Chondrocyte (in vitro differentiated cells): ENCODE measurements around the gene RINL. TPM values are rescaled to one million over a fixed set of nuclear protein-coding genes. Genes with fewer than 3 reads are reported as not detected.

ENCODE experiments used
- DNase-seq: peaks from one replicate; pipeline ENCODE4 v3.0.0; 2021; ENCODE audit warnings: mixed read lengths, low spot score
- H3K27ac Mint-ChIP-seq: one replicate; pipeline ENCODE4 v1.8.0; 2021; ENCODE audit warnings: mild to moderate bottlenecking, moderate library complexity, mixed read lengths; ENCODE audit not compliant: unreplicated experiment
- H3K27me3 Mint-ChIP-seq: 2 replicates; pipeline ENCODE4 v1.8.0; 2021; ENCODE audit warnings: low read depth, mixed read lengths
- H3K36me3 Mint-ChIP-seq: 2 replicates; pipeline ENCODE4 v1.8.0; 2021; ENCODE audit warnings: low read depth, mixed read lengths
- H3K4me1 Mint-ChIP-seq: 2 replicates; pipeline ENCODE4 v1.8.0; 2021; ENCODE audit warnings: low read depth, mild to moderate bottlenecking, mixed read lengths
- H3K4me3 Mint-ChIP-seq: one replicate; pipeline ENCODE4 v1.8.0; 2021; ENCODE audit warnings: mild to moderate bottlenecking, moderate library complexity, mixed read lengths; ENCODE audit not compliant: unreplicated experiment
- H3K9me3 Mint-ChIP-seq: 2 replicates; pipeline ENCODE4 v1.8.0; 2021; ENCODE audit warnings: low read depth, mixed read lengths
- CTCF ChIP-seq: fragments of 200-600 bp; sonication (generic); IDR thresholded peaks from 2 replicates; pipeline ENCODE4 v1.5.0; 2021; ENCODE audit warnings: antibody characterized with exemption, mild to moderate bottlenecking, moderate library complexity
- total RNA-seq: library from RNA; stranded (reverse); gene quantifications from 3 replicates; pipeline ENCODE4 v1.2.1, GENCODE V29; 2021

RINL gene
- total RNA-seq, 1 donor from 2014 or later = 0.65 TPM

- TF ChIP-seq CTCF = no peak
- DNase-seq = no peak
- H3K4me1 Mint-ChIP-seq = peaks cover 26% of the 10 kb centered on the region
- H3K27me3 Mint-ChIP-seq = no peaks in the 10 kb centered on the region
- H3K36me3 Mint-ChIP-seq = peaks cover 7% of the 10 kb centered on the region
- H3K27ac Mint-ChIP-seq = no peak overlapping the region
- H3K9me3 Mint-ChIP-seq = no peaks in the 10 kb centered on the region
- H3K4me3 Mint-ChIP-seq = no peak overlapping the region
These were observed 23.6 kb upstream of the RINL start for GRCh38 chr19:38901683-38902082.

- no peak for TF ChIP-seq CTCF
- Mint-ChIP-seq H3K36me3 (peaks cover 7% of the 10 kb centered on the region), H3K4me1 (peaks cover 26% of the 10 kb centered on the region), H3K9me3 (no peaks in the 10 kb centered on the region), H3K4me3 (peak overlapping the region; percentile 96), H3K27ac (peak overlapping the region; percentile 95), H3K27me3 (no peaks in the 10 kb centered on the region)
- DNase-seq = no peak
These were observed 22.7 kb upstream of the RINL start for GRCh38 chr19:38900743-38901190.

GRCh38 chr19:38900202-38900629 is 22.1 kb upstream of the RINL start:
- Mint-ChIP-seq H3K27ac (peak overlapping the region; percentile 95), H3K4me1 (peaks cover 26% of the 10 kb centered on the region), H3K36me3 (peaks cover 5% of the 10 kb centered on the region), H3K27me3 (no peaks in the 10 kb centered on the region), H3K9me3 (no peaks in the 10 kb centered on the region), H3K4me3 (peak overlapping the region; percentile 96)
- TF ChIP-seq CTCF = no peak
- DNase-seq = no peak

GRCh38 chr19:38899447-38900201 is 21.5 kb upstream of the RINL start, which contains the start of the genes NFKBIB and SIRT2:
NFKBIB (plus strand) TSS chr19:38899969; CDS start chr19:38900033, 64 bp downstream.
SIRT2 (minus strand) TSS chr19:38899618; CDS start chr19:38899521, 97 bp downstream.
- Mint-ChIP-seq H3K27ac (peak within 1 kb of the TSS; percentile 98), H3K4me3 (peak within 1 kb of the TSS; percentile 96), H3K36me3 (peaks cover 5% of the 10 kb centered on the region), H3K9me3 (no peaks in the 10 kb centered on the region), H3K27me3 (no peaks in the 10 kb centered on the region), H3K4me1 (peaks cover 26% of the 10 kb centered on the region)
- DNase-seq = peak; percentile 100
- TF ChIP-seq CTCF = no peak

- Mint-ChIP-seq H3K36me3 (no peaks in the 10 kb centered on the region), H3K4me1 (peaks cover 26% of the 10 kb centered on the region), H3K27ac (peak overlapping the region; percentile 98), H3K27me3 (no peaks in the 10 kb centered on the region), H3K9me3 (no peaks in the 10 kb centered on the region), H3K4me3 (peak overlapping the region; percentile 96)
- no peak for TF ChIP-seq CTCF
- no peak for DNase-seq
These were observed 20.8 kb upstream of the RINL start for GRCh38 chr19:38898788-38899446.
